ENCODE measurements around the gene ZNF485.

DNA sequence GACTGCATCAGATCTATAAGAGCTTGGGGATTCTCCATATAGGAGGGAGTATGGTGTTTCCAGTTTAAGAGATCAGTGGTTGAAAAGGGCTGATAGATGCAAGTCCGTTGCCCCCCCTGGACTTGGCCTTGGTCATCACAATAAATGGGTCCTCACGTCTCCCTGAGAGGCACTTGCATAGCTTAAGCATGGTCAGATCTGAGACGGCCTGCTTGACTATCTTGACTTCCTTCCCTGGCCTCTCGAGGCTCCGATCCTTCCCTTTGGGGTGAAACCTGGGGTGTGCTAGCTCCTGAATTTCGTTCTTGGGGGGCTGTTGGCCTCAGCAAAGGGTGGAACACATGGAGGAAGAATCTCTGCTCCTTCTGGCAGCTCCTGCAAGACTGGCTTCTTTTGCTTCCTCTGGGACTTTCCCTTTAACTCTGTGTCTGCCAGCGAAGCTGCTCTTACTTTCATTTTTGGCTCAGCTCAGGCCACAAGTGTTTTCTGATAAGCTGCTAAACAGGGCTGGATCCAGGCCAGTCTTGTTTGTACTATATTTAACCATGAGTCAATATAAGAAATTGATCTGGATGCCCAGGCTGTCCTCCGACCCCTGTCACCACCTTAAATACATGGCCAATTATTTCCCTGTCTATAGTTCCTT is 11.2 kb upstream of the ZNF485 start:
- TF ChIP-seq, protein P1, sequence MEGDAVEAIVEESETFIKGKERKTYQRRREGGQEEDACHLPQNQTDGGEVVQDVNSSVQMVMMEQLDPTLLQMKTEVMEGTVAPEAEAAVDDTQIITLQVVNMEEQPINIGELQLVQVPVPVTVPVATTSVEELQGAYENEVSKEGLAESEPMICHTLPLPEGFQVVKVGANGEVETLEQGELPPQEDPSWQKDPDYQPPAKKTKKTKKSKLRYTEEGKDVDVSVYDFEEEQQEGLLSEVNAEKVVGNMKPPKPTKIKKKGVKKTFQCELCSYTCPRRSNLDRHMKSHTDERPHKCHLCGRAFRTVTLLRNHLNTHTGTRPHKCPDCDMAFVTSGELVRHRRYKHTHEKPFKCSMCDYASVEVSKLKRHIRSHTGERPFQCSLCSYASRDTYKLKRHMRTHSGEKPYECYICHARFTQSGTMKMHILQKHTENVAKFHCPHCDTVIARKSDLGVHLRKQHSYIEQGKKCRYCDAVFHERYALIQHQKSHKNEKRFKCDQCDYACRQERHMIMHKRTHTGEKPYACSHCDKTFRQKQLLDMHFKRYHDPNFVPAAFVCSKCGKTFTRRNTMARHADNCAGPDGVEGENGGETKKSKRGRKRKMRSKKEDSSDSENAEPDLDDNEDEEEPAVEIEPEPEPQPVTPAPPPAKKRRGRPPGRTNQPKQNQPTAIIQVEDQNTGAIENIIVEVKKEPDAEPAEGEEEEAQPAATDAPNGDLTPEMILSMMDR (IDR thresholded peaks at IDR 0.05; ENCODE audit: low read depth, low read length), result no peak
- no peak for TF ChIP-seq POLR2A (IDR thresholded peaks at IDR 0.05; ENCODE audit: extremely low read depth, insufficient read length)

All from NB4 (cell line).